Colon (tissue), 2 donors: ENCODE data around the gene VAT1L.

Experiments
- FAIRE-seq: peaks from 2 replicates; lab custom pipeline; 2012; peaks lifted over from hg19 to GRCh38; lab: Jason Lieb, UNC
- donor health status: control.
- donor health status: control.

Gene VAT1L

GRCh38 chr16:77782694-77783093 is 5.7 kb upstream of the VAT1L start:
- FAIRE-seq, result no peak

- FAIRE-seq, result no peak
Measured at GRCh38 chr16:77784441-77785372, 3.7 kb upstream of the VAT1L start.

- FAIRE-seq, result no peak
Measured at GRCh38 chr16:77785373-77785764, 3.0 kb upstream of the VAT1L start.

- no peak for FAIRE-seq
Measured at GRCh38 chr16:77786186-77786847, 2.0 kb upstream of the VAT1L start.

GRCh38 chr16:77787452-77787851 is 912 bp upstream of the VAT1L start:
- no peak for FAIRE-seq

DNA sequence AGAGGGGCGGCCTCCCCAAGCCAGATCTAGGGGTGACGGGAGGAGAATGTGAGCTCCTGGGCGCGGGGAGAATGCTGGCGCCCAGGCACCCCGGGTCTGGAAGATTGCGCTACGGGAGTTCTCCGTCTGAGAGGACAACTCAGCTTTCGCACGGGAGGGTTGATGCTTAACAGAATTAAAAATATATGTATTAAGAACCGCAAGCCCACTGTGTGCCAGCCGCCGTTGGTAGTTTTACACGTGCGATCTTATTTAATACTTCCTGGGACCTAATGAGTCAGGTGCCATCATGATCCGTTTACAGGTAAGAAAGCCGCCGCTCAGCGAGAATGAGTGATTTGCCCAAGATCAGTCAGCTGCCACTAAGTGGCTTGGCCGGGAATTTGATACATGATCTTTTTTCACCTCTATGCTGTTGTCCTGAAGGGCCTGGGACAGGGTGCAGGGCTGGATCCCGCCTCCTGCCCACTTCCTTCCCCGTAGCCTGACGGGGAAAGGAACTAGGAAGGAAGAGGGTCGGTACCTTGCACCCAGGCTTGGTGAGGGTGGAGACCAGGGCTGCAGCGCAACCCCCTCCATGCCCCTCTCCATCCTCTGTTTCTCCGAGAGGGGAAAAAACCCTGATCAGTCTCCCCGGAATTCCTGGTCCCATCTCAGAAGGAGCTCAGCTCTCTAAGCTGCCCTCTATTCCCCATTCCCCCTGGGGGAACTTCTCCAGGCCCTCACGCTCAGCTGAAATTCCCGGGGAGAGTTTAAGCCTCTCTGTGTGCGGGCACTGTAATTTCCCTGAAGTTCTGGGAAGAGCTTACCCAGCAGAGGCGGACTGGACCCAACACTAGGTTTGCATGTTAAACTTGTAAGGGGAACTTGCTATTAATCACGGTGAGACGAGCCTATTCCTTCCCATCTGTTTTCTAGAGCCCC is 983 bp downstream of the VAT1L start:
- FAIRE-seq, result no peak

DNA sequence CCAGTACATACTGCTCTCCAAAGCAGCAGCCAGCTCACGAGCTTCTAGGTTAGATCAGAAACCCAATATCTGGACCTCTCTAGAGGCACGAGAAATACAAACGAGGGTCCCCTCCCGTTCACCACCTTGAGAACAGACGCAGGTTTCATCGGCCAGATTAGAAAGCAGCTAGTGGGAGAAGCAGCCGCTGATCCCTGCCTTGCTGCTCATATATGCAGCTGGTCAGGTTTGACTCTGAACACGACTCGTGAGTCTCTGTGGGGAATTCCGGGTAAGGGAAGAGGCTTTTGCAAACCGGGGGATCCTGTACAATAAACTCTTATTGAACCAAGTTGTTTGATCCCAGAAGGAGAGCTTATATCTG is 1.6 kb downstream of the VAT1L start:
- FAIRE-seq, result no peak

DNA sequence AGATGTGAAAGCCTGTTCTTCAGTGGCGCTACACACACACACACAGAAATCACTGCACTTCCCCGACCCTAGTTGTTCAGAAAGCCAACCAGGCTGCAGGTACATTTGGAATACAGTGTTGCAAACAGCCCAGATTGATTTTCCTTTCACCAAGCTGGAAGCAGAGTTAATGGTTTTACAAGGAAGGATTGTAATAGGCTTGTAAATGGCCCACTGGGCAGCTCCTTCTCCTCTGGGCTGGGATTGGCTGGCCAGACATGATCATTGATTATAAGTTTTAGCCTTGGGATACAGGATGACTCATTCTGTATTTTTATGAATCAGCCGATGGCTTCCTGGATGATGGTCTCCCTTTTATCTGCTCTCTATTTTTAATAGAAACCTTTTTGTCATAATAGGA is 2.5 kb downstream of the VAT1L start:
- no peak for FAIRE-seq

DNA sequence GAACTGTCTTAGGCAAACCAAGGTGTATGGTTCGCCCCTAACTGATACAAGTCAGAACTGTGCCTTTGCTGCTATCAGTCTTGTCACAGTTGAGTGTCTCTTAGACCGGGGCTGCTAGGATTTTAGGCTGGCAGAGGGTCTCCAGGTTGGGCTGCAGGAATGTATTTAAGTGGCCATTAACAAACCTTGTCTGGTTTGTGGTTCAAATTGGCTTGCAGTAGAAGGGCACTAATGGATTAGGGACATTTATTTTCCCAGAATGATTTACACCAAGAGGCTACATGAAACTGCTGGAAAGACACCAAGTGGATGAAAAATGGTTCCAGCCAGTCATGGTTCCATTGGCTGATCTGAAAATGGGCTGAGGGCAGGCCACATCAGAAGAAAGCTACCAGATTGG is 5.1 kb downstream of the VAT1L start:
- FAIRE-seq, result no peak

GRCh38 chr16:77794586-77794985 is 6.2 kb downstream of the VAT1L start:
- no peak for FAIRE-seq

DNA sequence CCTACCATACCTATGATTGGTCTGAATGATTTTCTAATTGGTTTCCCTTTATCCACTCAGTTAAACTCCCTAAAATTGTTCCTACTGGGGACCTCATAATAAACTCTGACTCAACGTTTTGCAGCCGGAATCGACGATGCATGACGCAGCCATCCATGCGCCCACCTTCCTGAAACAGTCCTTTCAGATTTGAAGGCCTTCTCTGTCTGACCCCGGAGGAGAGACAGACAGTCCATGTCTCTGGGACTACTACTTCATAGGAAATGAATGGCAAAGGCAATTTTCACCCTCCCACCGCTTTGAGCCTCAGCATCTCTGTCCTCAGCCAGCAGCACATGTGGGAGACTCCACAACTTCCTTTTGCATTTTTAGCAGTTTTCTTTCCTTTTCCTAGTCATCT is 13.5 kb downstream of the VAT1L start:
- FAIRE-seq, result no peak

DNA sequence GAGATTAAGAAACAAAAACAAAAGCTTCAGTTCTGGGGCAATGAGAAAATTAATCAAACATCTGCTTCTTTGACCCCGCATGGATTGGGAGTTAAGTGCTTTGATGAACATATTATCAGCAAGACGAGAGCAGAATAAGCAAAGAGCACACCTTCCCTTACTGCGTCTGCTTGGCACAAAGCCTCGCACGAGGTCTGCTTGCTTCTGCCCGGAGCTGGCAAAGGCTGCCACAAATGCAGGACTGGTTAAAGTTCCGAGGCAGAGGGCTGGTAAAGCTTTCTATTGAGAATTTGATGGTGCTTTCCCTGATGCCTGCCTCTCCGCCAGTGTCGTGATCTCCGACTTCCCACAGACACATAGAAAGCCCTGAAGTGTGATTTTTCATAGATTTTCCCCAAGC is 17.0 kb downstream of the VAT1L start:
- no peak for FAIRE-seq

- no peak for FAIRE-seq
Measured at GRCh38 chr16:77807021-77807420, 18.7 kb downstream of the VAT1L start.

DNA sequence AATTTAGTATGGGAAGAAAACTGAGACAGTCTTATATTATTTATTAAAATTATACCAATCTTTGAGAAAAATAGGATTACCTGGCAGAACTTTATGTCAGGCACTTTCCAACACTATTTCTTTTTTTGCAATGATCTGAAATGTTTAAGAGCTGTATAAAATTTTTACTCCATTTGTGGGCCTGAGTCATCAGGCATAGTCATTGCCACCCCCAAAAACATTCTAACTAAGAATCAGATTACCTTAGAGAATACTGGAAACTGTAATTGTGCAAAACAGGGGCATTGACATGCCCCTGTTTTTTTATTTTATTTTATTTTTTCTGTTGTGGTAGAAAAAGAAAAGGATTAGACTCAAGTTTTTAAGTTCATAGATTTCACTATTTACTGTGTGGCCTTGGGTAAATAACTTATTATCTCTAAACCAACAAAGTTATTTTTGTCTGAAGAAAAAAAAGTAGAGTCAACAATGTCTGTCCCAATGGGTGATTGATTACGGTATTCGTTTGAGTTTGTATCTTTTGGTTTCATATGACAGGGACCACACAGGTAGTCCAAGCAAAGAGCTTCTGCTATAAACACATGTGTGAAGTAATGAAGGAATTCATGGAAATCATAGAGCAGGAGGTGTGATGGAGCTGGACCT is 24.6 kb downstream of the VAT1L start:
- no peak for FAIRE-seq

DNA sequence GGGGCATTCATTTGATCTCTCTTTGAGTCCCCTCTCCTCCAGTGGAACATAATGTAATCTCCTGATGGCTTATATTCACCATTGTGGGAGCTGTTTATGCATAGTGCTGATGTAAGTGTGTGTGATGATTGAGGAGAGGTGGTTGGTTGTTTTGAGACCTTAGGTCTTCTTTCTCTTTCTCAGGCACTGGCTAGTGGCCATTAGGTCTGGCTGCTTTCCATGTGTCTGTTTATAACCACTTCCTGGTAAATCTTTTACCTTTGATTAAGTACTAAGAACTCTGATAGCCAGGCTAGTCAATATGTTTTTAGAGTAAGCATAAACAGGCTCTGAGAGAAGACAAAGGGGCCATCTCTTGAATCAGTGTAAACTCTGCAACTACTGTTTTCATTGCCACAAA is 27.9 kb downstream of the VAT1L start:
- FAIRE-seq, result no peak

DNA sequence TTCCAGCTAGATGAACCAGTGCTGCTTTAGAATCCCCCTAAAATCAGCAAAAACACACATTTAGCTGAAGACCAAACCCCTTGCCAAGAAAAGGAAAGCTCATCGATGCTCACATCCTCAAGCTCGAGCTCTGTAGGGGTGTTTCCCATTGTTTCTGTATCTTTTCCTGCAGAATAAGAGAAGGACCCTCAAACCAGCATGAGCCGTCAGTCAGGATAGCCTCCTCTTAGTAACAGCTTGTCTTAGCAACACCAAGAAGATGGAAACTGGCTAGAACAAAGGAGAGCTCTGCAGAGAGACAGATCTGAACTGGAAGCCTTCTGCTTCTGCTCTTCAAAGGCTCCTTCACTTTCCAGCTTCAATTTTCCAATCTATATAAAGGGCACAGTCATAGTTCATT is 32.0 kb downstream of the VAT1L start:
- no peak for FAIRE-seq

GRCh38 chr16:77822661-77823060 is 34.3 kb downstream of the VAT1L start:
- FAIRE-seq, result no peak

DNA sequence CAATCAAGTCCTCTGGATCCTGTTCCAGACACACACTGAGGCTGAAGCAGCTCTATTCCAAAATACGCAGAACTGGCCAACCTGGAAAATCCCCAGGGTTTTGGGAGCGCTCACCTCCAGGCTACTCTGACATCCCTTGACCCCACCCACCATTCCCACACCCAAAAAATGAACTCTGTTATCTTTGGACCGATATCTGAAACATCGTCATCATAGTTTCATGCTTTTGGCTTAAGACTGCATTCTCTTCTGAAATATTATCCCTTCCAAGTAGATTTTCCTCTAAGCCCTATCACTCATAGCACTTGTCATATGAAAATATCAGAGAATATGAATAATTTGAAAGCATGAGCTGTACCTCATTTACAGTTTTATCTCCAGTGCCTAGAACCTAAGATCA is 34.7 kb downstream of the VAT1L start:
- no peak for FAIRE-seq

DNA sequence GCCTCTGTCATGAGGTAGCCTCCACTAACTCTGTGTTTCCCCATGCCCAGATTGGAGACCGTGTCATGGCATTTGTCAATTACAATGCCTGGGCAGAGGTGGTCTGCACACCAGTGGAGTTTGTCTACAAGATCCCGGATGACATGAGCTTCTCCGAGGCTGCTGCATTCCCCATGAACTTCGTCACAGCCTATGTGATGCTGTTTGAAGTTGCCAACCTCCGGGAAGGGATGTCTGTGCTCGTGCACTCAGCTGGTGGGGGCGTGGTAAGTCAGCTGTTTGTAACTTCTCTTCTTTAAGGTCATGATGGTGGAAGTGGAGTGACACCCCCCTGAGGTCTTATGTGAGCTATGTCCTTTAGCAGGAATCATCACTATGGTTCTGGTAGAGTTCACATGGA is 36.8 kb downstream of the VAT1L start:
- FAIRE-seq, result no peak

DNA sequence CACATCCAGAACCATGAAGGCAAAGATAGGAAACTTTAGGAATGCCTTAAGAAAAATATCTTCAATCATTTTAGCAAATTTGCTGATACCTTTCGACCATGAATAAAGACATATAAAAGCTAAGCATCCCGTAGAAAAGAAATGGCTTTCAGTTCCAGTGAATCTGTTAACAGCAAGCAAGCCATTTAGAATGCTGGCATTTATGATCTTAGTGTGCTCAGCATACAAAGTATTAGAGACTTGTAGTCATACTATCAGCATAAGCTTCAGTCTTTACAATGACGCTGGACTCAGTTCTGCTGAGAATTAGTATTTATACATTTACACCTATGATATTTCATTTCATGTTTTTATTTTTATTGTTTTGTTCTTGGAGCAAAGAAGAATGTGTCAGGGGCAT is 38.7 kb downstream of the VAT1L start:
- FAIRE-seq, result no peak

DNA sequence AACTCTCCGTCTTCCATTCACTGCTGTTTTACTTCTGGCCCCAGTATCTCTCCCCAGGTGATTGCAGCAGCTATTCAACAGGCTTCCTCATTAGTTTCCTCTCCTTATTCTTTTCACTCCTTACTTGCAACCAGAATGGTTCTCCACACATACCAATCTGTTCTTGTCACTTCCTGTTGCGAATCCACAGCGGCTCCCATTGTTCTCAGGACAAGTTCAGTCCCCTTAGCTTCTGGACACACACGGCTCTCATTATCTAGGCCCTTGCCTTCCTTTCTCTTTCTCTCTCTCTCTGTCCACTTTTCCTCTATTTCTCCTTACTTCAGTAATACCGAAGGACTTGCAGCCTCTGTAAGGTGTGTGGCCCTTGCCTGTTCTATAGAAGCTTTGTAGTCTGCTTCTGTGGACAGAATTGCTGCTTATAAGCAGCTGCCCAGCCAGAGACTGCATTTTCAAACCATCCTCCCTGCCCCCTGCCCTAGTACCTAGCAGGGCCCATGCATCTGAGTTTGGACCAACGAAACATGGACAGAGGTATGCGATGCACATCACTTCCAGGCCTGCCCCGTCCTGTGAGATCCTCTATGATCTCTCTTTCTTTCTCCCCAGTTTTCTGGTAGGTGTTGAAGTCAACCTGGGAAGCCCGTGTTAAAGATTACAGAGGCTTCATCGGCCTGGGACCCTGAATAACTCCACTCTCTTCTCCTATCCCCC is 45.7 kb downstream of the VAT1L start:
- no peak for FAIRE-seq
